ENCODE results near the gene PCOLCE2.

- TF ChIP-seq EZH2phosphoT487 (IDR thresholded peaks at IDR 0.05; ENCODE audit: borderline replicate concordance, low read depth, low read length), result no peak
- no peak for TF ChIP-seq CTCF (conservative IDR thresholded peaks at IDR 0.05; ENCODE audit: low read length)
These were observed 92.1 kb downstream of the PCOLCE2 start for GRCh38 chr3:142796823-142797222.
